Erythroblast (primary cell): ENCODE data around the gene PRAMEF20.

ENCODE experiments used
- GATA1 ChIP-seq: IDR thresholded peaks from 2 replicates; pipeline ENCODE4 v1.6.1; 2011; ENCODE audit warnings: low read depth, mild to moderate bottlenecking, control low read depth, low read length, moderate library complexity
- POLR2A ChIP-seq: IDR thresholded peaks from 2 replicates; pipeline ENCODE4 v1.6.1; 2011; ENCODE audit warnings: mild to moderate bottlenecking, low read length

GRCh38 chr1:13465515-13465914 lies 55.3 kb downstream of the PRAMEF20 start:
- TF ChIP-seq POLR2A (no peak), GATA1 (no peak)
